Measurements from ENCODE around the gene PSD2.

The PSD2 gene

GRCh38 chr5:139810341-139811273, 15.0 kb downstream of the PSD2 start:
- in situ Hi-C loops (cut with MboI; ENCODE audit: low pct_unique_long_range_greater_than_20kb, low sequenced_read_pairs, unreplicated experiment) = no loop called here
- TF ChIP-seq CTCF (IDR thresholded peaks at IDR 0.05; ENCODE audit: extremely low read depth, insufficient read depth, missing control alignments) = no peak
- DNase-seq (ENCODE audit: low spot score) = no peak

- in situ Hi-C loops (cut with MboI; ENCODE audit: low pct_unique_long_range_greater_than_20kb, low sequenced_read_pairs, unreplicated experiment) = no loop called here
- no peak for TF ChIP-seq CTCF (IDR thresholded peaks at IDR 0.05; ENCODE audit: extremely low read depth, insufficient read depth, missing control alignments)
- DNase-seq (ENCODE audit: low spot score) = no peak
These were observed 15.6 kb downstream of the PSD2 start for GRCh38 chr5:139811274-139811607.

- in situ Hi-C loops (cut with MboI; ENCODE audit: low pct_unique_long_range_greater_than_20kb, low sequenced_read_pairs, unreplicated experiment) = no loop called here
- no peak for TF ChIP-seq CTCF (IDR thresholded peaks at IDR 0.05; ENCODE audit: extremely low read depth, insufficient read depth, missing control alignments)
- DNase-seq (ENCODE audit: low spot score) = no peak
These were observed 16.7 kb downstream of the PSD2 start for GRCh38 chr5:139812323-139812722.

- no peak for TF ChIP-seq CTCF (IDR thresholded peaks at IDR 0.05; ENCODE audit: extremely low read depth, insufficient read depth, missing control alignments)
- DNase-seq (ENCODE audit: low spot score) = no peak
- in situ Hi-C loops (cut with MboI; ENCODE audit: low pct_unique_long_range_greater_than_20kb, low sequenced_read_pairs, unreplicated experiment) = no loop called here
These were observed 17.5 kb downstream of the PSD2 start for GRCh38 chr5:139812836-139813805.

- in situ Hi-C loops (cut with MboI; ENCODE audit: low pct_unique_long_range_greater_than_20kb, low sequenced_read_pairs, unreplicated experiment) = no loop called here
- TF ChIP-seq CTCF (IDR thresholded peaks at IDR 0.05; ENCODE audit: extremely low read depth, insufficient read depth, missing control alignments) = no peak
- DNase-seq (ENCODE audit: low spot score) = no peak
These were observed 18.6 kb downstream of the PSD2 start for GRCh38 chr5:139814191-139814601.

GRCh38 chr5:139814704-139815280, 19.2 kb downstream of the PSD2 start:
- DNase-seq (ENCODE audit: low spot score) = no peak
- in situ Hi-C loops (cut with MboI; ENCODE audit: low pct_unique_long_range_greater_than_20kb, low sequenced_read_pairs, unreplicated experiment) = no loop called here
- no peak for TF ChIP-seq CTCF (IDR thresholded peaks at IDR 0.05; ENCODE audit: extremely low read depth, insufficient read depth, missing control alignments)
